ENCODE data around the gene ZBTB9.

ZBTB9 gene

DNA sequence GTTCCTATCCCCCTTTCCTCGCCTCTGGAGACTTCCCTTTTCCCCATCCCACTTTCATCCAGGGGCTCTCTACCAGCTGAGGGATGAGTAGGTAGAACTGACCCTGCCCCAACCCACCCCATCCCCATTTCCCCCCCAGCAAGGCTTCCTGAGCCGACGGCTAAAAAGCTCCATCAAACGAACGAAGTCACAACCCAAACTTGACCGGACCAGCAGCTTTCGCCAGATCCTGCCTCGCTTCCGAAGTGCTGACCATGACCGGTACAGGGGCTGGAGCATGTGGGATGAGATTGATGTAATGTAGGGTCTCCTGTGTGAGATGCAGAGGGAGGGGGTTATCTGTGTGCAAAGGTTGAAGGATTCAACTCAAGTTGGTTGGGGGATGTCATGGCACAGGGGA is 21.8 kb upstream of the ZBTB9 start:
- DNase-seq (ENCODE audit: extremely low read depth in 1 of 2, low read depth in 1 of 2), result no peak

DNA sequence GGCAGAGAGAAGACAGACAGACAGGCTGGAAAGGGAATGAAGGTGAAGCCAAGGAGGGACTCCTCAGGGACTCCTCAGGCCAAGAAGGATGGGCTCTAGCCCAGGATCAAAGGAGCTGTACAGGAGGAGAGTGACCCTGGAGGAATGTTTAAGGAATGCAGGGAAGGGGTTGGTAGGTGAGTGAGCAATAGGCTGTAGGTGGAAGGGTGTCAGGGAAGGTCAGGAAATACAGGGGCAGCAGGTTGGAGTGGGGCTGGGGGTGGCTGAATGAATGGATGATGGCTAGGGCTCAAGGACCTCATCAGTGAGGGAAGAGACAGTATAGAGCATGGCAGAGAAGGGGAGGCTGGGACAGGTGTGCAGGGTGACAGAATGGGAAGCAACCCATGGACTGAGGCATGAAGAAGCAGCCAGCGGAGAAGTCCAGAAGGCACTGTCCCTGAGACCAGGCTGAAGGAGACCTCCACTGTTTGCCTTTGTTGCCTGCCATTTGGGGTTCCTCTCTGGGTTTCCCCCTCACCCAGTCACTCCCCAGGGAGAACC is 21.3 kb upstream of the ZBTB9 start:
- DNase-seq (ENCODE audit: extremely low read depth in 1 of 2, low read depth in 1 of 2), result no peak

DNA sequence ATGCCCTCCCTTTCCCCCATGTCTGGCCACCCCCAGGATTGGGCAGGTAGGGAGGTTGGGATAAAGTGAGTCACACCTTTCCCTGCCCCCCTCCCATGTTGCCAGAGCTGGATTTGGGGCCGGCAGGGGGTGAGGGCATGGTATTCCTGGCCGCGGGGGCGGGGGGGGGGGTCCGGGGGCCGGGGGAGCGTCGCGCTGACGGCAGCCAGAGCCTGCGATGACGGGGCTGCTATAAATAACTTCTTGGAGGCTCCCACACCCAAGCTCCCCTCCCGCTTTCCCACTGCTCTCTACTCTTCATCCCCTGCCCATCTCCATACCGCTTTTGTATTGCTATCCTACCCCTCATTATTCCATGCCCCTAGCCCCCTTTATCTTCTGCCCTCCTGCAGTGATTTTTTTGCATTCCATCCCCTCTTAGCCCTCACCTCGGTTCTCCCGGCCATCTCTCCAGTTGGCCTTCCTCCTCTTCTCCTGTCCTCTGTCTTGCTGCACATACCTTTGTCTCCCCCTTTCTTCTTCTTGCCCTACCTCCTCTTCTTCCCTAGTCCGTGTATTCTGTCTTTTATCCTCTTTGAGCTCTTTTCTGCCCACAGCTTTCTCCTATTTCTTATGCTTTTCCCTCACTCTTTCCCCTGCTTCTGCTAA is 20.7 kb upstream of the ZBTB9 start:
- DNase-seq (ENCODE audit: extremely low read depth in 1 of 2, low read depth in 1 of 2), result no peak

- no peak for DNase-seq (ENCODE audit: extremely low read depth in 1 of 2, low read depth in 1 of 2)
Measured at GRCh38 chr6:33434961-33435360, 19.4 kb upstream of the ZBTB9 start.

DNA sequence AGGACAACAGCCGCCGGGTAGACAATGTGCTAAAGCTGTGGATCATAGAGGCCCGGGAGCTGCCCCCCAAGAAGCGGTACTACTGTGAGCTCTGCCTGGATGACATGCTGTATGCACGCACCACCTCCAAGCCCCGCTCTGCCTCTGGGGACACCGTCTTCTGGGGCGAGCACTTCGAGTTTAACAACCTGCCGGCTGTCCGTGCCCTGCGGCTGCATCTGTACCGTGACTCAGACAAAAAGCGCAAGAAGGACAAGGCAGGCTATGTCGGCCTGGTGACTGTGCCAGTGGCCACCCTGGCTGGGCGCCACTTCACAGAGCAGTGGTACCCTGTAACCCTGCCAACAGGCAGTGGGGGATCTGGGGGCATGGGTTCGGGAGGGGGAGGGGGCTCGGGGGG is 16.7 kb upstream of the ZBTB9 start:
- no peak for DNase-seq (ENCODE audit: extremely low read depth in 1 of 2, low read depth in 1 of 2)

- no peak for DNase-seq (ENCODE audit: extremely low read depth in 1 of 2, low read depth in 1 of 2)
Measured at GRCh38 chr6:33438978-33439594, 15.3 kb upstream of the ZBTB9 start.

- no peak for DNase-seq (ENCODE audit: extremely low read depth in 1 of 2, low read depth in 1 of 2)
Measured at GRCh38 chr6:33439956-33440648, 14.3 kb upstream of the ZBTB9 start.

GRCh38 chr6:33440649-33441309 is 13.6 kb upstream of the ZBTB9 start:
- DNase-seq (ENCODE audit: extremely low read depth in 1 of 2, low read depth in 1 of 2), result no peak

DNA sequence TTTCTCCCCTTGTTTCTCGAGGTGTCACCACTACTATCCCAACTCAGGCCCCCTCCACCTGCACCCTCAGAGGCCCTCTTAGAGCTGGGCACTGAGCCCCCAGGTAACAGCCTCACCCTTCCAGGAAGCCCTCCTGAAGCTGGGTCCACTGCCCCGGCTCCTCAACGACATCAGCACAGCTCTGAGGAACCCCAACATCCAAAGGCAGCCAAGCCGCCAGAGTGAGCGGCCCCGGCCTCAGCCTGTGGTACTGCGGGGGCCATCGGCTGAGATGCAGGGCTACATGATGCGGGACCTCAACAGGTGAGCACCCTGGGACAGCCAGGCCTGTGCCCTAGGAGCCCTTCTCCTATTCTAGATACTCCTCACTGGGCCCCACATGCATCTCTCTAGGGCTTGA is 12.9 kb upstream of the ZBTB9 start:
- DNase-seq (ENCODE audit: extremely low read depth in 1 of 2, low read depth in 1 of 2), result no peak

GRCh38 chr6:33442283-33442682 is 12.1 kb upstream of the ZBTB9 start:
- DNase-seq (ENCODE audit: extremely low read depth in 1 of 2, low read depth in 1 of 2), result no peak

DNA sequence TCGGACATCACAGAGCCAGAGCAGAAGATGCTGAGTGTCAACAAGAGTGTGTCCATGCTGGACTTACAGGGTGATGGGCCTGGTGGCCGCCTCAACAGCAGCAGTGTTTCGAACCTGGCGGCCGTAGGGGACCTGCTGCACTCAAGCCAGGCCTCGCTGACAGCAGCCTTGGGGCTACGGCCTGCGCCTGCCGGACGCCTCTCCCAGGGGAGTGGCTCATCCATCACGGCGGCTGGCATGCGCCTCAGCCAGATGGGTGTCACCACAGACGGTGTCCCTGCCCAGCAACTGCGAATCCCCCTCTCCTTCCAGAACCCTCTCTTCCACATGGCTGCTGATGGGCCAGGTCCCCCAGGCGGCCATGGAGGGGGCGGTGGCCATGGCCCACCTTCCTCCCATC is 11.4 kb upstream of the ZBTB9 start:
- no peak for DNase-seq (ENCODE audit: extremely low read depth in 1 of 2, low read depth in 1 of 2)

DNA sequence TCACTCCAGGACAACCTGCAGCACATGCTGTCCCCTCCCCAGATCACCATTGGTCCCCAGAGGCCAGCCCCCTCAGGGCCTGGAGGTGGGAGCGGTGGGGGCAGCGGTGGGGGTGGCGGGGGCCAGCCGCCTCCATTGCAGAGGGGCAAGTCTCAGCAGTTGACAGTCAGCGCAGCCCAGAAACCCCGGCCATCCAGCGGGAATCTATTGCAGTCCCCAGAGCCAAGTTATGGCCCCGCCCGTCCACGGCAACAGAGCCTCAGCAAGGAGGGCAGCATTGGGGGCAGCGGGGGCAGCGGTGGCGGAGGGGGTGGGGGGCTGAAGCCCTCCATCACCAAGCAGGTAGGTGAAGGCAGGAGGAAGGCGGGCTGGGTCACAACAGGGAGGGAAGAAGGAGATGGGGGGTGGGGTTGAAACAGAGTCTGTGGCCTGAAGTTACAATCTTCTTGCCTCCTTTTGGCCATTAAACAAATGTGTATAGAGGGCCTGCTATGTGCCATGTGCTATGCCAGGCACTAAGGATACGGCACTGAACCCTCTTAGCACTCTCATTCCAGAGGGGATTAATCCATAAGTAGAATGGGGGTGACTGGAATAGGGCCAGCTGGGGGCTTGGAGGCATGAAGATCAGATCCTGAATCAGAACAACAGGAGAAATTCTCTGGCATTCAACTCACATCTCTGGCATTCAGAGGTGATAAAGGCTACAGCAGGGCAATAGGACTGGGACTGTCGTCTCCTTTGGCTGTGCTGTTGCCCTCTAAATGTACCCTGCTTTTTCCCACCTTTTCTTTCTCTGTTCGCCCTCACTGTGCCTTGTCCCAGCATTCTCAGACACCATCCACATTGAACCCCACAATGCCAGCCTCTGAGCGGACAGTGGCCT is 10.5 kb upstream of the ZBTB9 start:
- DNase-seq (ENCODE audit: extremely low read depth in 1 of 2, low read depth in 1 of 2), result no peak

- no peak for DNase-seq (ENCODE audit: extremely low read depth in 1 of 2, low read depth in 1 of 2)
Measured at GRCh38 chr6:33445119-33445603, 9.2 kb upstream of the ZBTB9 start.

- DNase-seq (ENCODE audit: extremely low read depth in 1 of 2, low read depth in 1 of 2), result no peak
Measured at GRCh38 chr6:33446356-33446755, 8.0 kb upstream of the ZBTB9 start.

- no peak for DNase-seq (ENCODE audit: extremely low read depth in 1 of 2, low read depth in 1 of 2)
Measured at GRCh38 chr6:33450434-33450833, 3.9 kb upstream of the ZBTB9 start.

GRCh38 chr6:33451606-33452005 is 2.8 kb upstream of the ZBTB9 start:
- DNase-seq (ENCODE audit: extremely low read depth in 1 of 2, low read depth in 1 of 2), result no peak

GRCh38 chr6:33452496-33452895 is 1.9 kb upstream of the ZBTB9 start:
- no peak for DNase-seq (ENCODE audit: extremely low read depth in 1 of 2, low read depth in 1 of 2)

DNA sequence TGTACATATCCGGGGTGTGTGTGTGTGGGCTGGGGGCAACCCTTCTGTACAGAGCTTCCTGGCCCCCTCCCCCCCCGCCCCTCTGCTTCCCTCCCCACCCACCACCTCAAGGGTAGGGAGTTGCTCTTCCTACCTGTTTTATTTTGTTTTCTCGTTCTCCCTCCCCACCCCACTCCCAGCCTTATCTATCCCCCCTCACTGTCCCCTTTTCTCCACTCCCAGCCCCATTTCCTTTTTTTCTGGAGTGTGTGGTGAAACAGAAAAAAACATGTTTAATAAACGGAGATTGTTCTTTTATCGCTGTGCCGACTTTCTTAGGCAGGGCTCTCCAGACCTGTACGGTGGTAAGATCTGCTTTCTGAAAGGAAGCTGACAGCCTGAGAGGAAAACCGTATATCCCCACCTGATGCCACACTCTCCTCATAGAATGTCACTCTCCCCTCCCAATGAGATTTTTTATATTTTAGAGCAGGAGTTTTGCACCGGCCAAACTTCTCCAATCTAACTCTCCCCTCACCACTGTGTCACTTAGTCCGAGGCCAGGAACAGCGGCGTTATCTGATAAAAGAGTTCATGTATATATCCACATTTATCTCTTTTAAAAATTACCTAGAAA is 875 bp upstream of the ZBTB9 start:
- no peak for DNase-seq (ENCODE audit: extremely low read depth in 1 of 2, low read depth in 1 of 2)

- DNase-seq (ENCODE audit: extremely low read depth in 1 of 2, low read depth in 1 of 2), result no peak
Measured at GRCh38 chr6:33455051-33455450, 675 bp downstream of the ZBTB9 start.

DNA sequence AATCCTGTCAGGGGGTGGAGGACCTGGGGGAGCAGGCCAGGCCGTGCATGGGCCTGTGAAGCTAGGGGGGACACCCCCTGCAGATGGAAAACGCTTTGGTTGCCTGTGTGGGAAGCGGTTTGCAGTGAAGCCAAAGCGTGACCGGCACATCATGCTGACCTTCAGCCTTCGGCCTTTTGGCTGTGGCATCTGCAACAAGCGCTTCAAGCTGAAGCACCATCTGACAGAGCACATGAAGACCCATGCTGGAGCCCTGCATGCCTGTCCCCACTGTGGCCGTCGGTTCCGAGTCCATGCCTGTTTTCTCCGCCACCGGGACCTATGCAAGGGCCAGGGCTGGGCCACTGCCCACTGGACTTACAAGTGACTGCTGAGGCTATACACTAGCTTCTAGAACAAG is 1.8 kb downstream of the ZBTB9 start:
- DNase-seq (ENCODE audit: extremely low read depth in 1 of 2, low read depth in 1 of 2), result no peak

Data from stimulated activated CD8-positive, alpha-beta memory T cell treated with anti-CD3 and anti-CD28 coated beads, Interleukin-7, amount 100 ng/mL, for 48 hours (primary cell).